Left colon (tissue), 2 donors: Measurements from ENCODE around the gene ABCC11. TPM values are rescaled to one million over a fixed set of nuclear protein-coding genes. Genes with fewer than 3 reads are reported as not detected.
A peak's percentile ranks its signal among the peaks of the same experiment; 100 is the strongest.

Experiments used
- ATAC-seq: fragments of 200-7000 bp; cut with Tn5 transposase; one replicate; pipeline ENCODE4 v1.9.1; 2020; ENCODE audit warnings: mild to moderate bottlenecking, moderate library complexity
- DNase-seq, 2 donors: peaks; one replicate each; pipeline ENCODE4 v3.0.0-alpha.2; 2020
- intact Hi-C, 2 donors: fragments of 100-400 bp; cut with DNase I in 1 of 2; cut with micrococcal nuclease in 1 of 2; formaldehyde crosslinking; loops; one replicate each; pipeline versions ENCODE4 v1.11.2 to v1.14.0; 2022; cut with DNase I, micrococcal nuclease
- long read RNA-seq: library from polyadenylated mRNA; unstranded; transcript quantifications from one replicate; pipeline ENCODE4 v2.0.0, GENCODE V29; 2021
- total RNA-seq, 2 donors: library from RNA; stranded (reverse); fragmentation: NEBNext Ultra II Directional; extraction: Animal tissue kit (Norgen Biotek cat#: 25700); gene quantifications; one replicate each; pipeline ENCODE4 v1.2.1, GENCODE V29; 2021
- donor health status: DM: no; HTN: no; CAD: no.
- donor health status: DM: yes; HTN: yes; CAD: no.

Gene ABCC11
- total RNA-seq, result under 1 TPM; 0.34 to 0.61 TPM
- long read RNA-seq, result 0 reads

GRCh38 chr16:48247311-48247710 is at the start of gene ABCC11:
Gene ABCC11 (minus strand): TSS chr16:48247539. CDS start chr16:48231921, 15,618 bp downstream.
- DNase-seq, result no peak
- intact Hi-C loops, result no loop called here
- no peak for ATAC-seq

DNA sequence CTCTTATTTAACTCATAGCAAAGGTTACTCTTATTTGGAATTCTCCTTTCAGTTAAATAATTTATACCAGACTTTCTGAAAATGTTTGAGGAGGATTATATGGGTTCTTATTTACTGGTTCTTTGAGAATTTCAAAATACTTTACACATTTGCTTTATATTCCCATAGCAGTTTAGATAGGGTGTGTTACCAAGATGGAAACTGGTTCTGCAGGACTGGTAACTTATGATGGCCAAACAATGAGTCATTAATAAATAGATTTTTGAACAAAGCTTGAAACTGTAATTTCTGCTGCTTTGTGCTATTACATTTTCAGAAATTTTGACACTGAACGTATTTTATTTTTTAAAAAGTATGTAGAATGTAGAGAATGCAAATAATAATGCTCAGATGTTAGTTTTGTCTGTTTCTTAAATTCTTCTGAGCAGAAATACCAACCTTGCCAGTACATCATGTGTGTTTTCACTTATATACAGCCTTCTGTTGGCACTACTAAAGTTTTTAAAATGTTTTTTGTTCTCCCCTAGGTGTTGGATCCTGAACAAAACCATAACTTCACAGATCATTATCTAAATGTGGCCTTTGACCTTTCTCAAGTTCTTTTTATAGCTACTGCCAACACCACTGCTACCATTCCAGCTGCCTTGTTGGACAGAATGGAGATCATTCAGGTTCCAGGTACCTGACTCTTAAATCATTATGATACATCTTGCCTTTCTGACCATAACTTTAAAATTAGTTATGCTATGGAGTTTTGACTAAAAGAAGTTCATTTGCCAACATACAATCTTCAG is 48.3 kb upstream of the ABCC11 start:
- intact Hi-C loops, result no loop called here
- DNase-seq (no peak), ATAC-seq (peak; percentile 75)

DNA sequence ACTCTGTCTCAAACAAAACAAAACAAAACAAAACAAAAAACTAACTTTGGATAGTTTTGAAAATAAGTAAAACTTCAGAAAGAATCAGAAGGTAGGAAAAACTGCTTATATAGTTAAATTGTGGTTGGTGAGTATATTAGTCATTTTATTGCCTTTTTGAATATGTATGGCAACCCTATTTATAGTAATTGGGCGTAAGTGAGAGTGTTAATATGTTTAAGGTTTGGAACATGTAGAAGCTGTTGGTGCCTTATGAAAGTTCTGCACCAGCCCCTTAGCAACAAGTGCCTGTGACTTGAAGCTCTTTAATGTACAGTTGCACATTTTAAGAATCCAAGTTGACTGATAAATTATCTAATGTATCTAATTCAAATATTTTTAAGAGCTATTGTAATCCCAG is 47.4 kb upstream of the ABCC11 start:
- intact Hi-C loops, result no loop called here
- no peak for DNase-seq
- ATAC-seq, result no peak

GRCh38 chr16:48292452-48292851 is 45.1 kb upstream of the ABCC11 start:
- DNase-seq (no peak), ATAC-seq (no peak)
- intact Hi-C loops, result no loop called here

- no peak for DNase-seq
- ATAC-seq, result no peak
- intact Hi-C loops, result no loop called here
Measured at GRCh38 chr16:48291754-48292153, 44.4 kb upstream of the ABCC11 start.

DNA sequence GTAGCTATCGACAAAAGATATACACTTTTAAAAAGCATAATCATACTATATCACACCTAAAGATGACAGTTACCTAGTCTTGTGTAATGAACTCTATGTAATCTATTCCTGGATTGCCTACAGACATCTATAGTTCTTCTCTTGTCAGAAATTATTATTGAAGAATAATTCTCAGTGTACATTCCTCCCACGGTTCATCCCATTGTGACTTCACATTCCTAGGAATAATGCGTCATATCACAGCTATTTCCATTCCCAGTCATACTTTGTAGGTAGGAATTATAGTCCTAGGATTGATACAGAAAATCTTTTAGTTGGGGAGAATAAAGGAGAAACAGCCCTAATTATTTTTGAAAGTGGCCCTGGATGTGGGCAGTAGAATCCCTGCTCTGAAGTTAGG is 44.0 kb upstream of the ABCC11 start:
- intact Hi-C loops, result no loop called here
- no peak for ATAC-seq
- no peak for DNase-seq

- intact Hi-C loops, result no loop called here
- ATAC-seq, result no peak
- no peak for DNase-seq
Measured at GRCh38 chr16:48287239-48287638, 39.9 kb upstream of the ABCC11 start.

DNA sequence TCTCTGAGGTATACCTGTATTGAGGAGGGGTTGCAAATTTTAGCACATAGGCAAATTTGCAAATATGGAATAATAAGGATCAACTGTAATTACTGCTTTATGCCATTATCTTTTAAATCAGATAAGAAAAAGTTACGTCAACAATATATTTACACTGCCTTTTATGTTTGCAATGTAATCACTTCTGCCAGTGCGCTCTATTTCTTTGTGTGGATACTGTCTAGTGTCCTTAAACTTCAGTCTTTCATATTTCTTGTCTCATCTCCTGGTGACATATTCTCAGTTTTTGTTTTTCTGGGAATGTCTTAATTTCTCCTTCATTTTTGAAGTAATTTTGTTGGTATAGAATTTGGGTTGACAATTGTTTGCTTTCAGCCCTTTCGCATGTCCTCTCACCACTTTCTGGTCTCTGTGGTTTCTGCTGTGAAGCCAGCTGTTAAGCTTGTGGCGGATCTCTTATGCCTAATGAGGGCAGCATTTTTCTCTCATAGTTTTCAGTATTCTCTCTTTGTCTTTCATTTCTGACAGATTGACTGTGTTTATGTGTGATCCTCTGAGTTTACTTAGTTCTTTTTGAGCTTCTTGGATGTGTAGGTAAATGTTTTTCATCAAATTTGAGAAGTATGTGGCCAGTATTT is 37.6 kb upstream of the ABCC11 start:
- ATAC-seq (peak; percentile 54), DNase-seq (no peak)
- intact Hi-C loops, result no loop called here

GRCh38 chr16:48282636-48283263 is 35.4 kb upstream of the ABCC11 start:
- ATAC-seq, result no peak
- DNase-seq, result no peak
- intact Hi-C loops, result no loop called here

- no peak for ATAC-seq
- no peak for DNase-seq
- intact Hi-C loops, result no loop called here
Measured at GRCh38 chr16:48280546-48280945, 33.2 kb upstream of the ABCC11 start.

DNA sequence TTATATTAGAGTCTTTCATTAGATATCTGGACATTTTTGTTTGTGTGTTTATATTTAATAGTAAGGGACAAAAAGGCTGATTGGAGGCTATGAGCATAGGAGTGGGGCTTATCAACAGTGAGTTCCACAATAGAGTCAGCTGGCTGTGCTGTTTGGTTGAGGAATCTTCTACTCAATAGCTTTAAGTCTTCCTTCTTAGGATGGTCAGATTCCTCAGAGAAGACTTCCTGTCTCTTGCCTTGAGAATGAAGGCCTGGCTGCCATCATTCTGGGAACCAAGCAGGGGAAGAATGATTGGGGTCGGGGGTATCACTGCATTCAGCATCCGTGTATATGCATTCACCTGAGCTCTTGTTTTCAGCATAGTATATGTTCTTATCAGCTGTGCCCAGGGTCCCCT is 31.9 kb upstream of the ABCC11 start:
- ATAC-seq (no peak), DNase-seq (no peak)
- intact Hi-C loops, result no loop called here

GRCh38 chr16:48277158-48277557 is 29.8 kb upstream of the ABCC11 start:
- peak; percentile 55 for ATAC-seq
- peak in 1 of 2 donors; percentile 41 for DNase-seq
- intact Hi-C loops, result no loop called here

GRCh38 chr16:48276102-48276501 is 28.8 kb upstream of the ABCC11 start:
- ATAC-seq (peak; percentile 71), DNase-seq (no peak)
- intact Hi-C loops, result no loop called here

- no peak for DNase-seq
- ATAC-seq, result no peak
- intact Hi-C loops, result no loop called here
Measured at GRCh38 chr16:48274476-48274875, 27.1 kb upstream of the ABCC11 start.

DNA sequence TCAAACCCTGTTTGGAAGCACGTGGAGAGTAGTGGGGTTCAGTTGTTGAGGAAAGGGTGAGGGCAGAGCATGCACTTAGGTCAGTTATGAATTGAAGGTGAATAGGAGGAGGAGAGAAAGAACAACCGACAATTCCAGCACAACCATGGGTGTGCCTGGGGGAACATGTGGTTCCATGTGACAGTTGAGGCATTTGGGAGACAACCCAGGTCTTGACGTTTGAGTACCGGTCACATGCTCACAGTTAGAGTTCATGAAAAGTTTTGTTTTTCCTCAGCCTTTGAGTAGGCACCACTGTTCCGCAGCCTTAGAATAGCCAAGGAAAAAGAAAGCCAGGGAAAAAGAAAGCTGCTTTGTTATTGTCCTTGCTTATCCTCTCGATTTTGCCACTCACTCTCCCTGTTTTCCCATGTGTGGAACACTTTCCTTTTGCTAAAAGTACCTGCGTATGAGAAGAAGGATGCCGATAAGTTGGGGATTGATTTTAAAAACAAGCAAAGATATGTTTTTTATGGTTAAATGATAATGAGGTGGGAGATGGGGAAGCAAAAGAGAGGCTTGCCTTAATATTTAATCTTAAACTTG is 25.6 kb upstream of the ABCC11 start:
- intact Hi-C loops, result no loop called here
- no peak for DNase-seq
- ATAC-seq, result no peak

DNA sequence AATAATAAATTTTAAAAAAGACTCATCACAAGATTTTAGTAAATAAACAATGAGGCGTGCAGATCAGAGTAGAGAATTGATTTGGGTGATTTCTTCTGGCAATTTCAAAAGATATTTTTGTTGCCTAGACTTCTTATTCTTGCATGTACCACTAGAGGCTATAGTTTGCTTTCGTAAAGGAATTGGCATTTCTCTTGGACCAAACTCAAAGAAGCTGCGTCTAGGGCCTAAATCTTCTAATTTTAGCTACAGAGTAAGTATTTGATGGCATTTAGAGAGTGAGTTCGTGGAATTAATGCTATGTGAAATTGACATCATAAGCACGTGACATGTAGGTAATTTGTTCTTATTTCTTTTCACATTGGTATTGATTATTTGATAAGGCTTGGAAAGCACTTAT is 24.4 kb upstream of the ABCC11 start:
- intact Hi-C loops, result no loop called here
- ATAC-seq (no peak), DNase-seq (no peak)

- ATAC-seq (no peak), DNase-seq (no peak)
- intact Hi-C loops, result no loop called here
Measured at GRCh38 chr16:48269011-48269410, 21.7 kb upstream of the ABCC11 start.

- DNase-seq (no peak), ATAC-seq (no peak)
- intact Hi-C loops, result no loop called here
Measured at GRCh38 chr16:48262631-48263030, 15.3 kb upstream of the ABCC11 start.

GRCh38 chr16:48261569-48261968 is 14.2 kb upstream of the ABCC11 start:
- ATAC-seq (no peak), DNase-seq (no peak)
- intact Hi-C loops, result no loop called here
